ENCODE data around the gene ARHGEF28.

DNA sequence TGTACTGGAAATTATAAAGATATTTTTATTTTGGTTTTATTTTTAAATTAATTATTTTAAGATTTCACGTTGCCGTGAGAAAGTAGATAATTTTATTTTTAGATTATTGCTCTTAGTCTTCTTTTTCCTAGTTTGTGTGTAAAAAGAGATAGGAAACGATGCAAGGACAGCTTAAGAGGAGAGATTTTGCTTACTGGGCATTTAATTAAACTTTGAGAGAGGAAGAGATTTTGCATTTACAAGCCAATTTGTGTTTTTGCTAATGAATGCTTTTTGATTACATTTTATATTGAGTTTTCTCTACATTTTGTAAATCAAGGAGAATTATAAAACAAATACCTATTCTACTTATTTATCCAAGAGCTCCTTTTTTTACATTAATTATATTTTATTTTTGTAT is 64.0 kb downstream of the ARHGEF28 start:
- no peak for TF ChIP-seq POLR2AphosphoS5 (IDR thresholded peaks at IDR 0.05)
- TF ChIP-seq, protein P1, sequence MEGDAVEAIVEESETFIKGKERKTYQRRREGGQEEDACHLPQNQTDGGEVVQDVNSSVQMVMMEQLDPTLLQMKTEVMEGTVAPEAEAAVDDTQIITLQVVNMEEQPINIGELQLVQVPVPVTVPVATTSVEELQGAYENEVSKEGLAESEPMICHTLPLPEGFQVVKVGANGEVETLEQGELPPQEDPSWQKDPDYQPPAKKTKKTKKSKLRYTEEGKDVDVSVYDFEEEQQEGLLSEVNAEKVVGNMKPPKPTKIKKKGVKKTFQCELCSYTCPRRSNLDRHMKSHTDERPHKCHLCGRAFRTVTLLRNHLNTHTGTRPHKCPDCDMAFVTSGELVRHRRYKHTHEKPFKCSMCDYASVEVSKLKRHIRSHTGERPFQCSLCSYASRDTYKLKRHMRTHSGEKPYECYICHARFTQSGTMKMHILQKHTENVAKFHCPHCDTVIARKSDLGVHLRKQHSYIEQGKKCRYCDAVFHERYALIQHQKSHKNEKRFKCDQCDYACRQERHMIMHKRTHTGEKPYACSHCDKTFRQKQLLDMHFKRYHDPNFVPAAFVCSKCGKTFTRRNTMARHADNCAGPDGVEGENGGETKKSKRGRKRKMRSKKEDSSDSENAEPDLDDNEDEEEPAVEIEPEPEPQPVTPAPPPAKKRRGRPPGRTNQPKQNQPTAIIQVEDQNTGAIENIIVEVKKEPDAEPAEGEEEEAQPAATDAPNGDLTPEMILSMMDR (IDR thresholded peaks at IDR 0.05; ENCODE audit: poor library complexity, severe bottlenecking): no peak
- TF ChIP-seq EZH2 (IDR thresholded peaks at IDR 0.05; ENCODE audit: borderline replicate concordance, insufficient read depth, low read length, poor library complexity, severe bottlenecking): no peak
- TF ChIP-seq EP300 (conservative IDR thresholded peaks at IDR 0.05; ENCODE audit: poor library complexity, severe bottlenecking): no peak
- TF ChIP-seq, protein P2, sequence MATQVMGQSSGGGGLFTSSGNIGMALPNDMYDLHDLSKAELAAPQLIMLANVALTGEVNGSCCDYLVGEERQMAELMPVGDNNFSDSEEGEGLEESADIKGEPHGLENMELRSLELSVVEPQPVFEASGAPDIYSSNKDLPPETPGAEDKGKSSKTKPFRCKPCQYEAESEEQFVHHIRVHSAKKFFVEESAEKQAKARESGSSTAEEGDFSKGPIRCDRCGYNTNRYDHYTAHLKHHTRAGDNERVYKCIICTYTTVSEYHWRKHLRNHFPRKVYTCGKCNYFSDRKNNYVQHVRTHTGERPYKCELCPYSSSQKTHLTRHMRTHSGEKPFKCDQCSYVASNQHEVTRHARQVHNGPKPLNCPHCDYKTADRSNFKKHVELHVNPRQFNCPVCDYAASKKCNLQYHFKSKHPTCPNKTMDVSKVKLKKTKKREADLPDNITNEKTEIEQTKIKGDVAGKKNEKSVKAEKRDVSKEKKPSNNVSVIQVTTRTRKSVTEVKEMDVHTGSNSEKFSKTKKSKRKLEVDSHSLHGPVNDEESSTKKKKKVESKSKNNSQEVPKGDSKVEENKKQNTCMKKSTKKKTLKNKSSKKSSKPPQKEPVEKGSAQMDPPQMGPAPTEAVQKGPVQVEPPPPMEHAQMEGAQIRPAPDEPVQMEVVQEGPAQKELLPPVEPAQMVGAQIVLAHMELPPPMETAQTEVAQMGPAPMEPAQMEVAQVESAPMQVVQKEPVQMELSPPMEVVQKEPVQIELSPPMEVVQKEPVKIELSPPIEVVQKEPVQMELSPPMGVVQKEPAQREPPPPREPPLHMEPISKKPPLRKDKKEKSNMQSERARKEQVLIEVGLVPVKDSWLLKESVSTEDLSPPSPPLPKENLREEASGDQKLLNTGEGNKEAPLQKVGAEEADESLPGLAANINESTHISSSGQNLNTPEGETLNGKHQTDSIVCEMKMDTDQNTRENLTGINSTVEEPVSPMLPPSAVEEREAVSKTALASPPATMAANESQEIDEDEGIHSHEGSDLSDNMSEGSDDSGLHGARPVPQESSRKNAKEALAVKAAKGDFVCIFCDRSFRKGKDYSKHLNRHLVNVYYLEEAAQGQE (IDR thresholded peaks at IDR 0.05; ENCODE audit: borderline replicate concordance): no peak
- TF ChIP-seq MXI1 (conservative IDR thresholded peaks at IDR 0.05; ENCODE audit: poor library complexity, severe bottlenecking): no peak
- TF ChIP-seq TAF1 (IDR thresholded peaks at IDR 0.05; ENCODE audit: low read depth): no peak

Data from neural cell (in vitro differentiated cells).